GM19023 (cell line): ENCODE results near the gene PPTC7.
"Not testable (repeated sequence)": the region's sequence is repeated elsewhere in the genome, so short reads cannot be mapped to it uniquely, and the experiment has no call there.

ENCODE experiments used
- ATAC-seq: cut with Tn5 transposase; IDR thresholded peaks from one replicate; pipeline ENCODE4 v1.9.1; 2021; ENCODE audit warnings: mild to moderate bottlenecking, moderate library complexity; ENCODE audit not compliant: unreplicated experiment

The PPTC7 gene

DNA sequence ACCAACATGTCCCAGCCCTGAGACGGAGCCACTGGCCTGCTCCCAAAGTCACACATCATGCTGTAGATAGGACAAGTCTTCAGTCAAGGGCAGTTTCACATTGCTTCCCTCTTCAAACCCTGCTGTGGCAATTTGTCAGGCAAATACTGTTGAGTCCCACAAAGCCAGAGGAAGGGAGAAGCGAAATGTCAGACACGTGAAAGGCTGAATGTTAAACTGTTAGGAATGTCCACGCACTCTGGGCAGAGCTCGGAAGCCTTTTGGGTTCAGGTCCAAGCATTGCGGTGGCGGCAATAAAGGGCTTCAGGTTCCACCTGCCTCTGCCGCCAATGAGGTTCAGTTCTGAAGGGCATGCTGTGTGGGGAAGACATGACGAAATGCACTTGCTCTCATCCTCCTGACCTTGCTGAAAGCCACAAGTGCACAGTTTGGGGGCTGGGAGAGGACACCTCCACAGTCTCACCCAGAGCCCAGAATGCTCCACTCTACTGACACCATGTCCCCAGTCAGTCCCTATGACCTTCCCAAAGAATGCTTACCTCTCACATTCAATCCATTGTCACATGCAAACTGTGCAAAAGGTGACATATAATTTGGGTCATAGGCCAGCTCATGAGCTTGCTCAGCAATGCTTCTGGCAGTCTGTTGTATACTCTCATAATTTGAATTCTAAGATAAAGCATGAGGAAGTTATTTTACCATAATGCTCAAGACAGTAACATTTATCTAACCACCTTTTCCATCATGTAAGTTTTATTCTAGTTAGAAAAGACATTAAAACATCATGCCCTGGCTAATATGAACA, 45.3 kb downstream of the PPTC7 start:
- ATAC-seq: no peak

DNA sequence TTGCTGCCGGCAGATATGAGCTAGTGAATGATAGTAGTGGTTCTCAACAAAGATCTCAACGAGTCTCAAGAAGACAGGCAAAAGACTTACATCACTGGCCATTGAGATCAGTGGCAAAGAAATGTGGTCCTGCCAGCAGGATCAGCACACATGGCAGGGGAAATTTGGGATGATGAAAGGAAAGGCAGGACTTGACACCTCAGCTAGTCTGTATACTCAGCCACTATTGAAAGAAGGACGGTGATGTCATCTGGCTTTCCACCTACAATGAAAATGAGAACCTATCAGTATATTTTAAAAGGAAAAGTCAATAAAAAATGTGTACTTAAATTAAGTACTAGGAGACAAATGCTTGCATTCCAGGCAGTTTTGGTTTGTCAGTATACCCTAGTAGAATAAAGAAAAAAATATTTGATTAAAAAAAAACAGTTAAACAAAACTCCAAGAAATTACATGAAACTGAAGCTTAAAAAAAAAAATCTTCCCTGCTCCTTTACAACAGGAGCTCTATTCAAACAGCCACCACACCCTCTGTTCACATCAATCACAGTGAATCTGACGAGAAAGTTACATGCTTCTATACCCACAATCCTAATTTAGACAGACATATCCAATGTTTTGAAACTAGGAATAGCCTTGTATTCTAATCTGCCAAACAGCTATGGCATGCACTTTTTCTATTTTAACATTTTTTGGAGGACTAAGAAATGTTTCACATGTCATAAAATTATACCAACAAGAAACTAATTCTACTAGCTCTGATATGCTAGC, 46.1 kb downstream of the PPTC7 start:
- ATAC-seq: no peak

DNA sequence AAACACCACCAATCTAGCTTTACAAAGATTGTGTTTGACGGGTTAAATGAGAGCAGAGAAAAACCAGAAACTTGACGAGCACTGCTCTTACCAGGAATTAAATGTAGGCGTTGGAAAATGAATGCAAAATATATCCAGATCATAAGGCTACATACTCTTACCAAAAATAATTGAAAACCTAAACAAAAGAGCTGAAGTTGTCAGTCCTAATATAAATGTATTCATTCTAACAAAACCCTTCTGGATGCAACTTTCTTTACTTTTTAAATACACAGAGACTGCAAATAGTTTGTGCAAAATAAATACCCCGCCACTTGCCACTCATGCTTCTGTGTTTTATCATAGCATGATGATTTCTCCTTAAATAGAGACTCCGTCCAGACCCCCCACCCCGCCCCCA, 48.3 kb downstream of the PPTC7 start:
- ATAC-seq: no peak

DNA sequence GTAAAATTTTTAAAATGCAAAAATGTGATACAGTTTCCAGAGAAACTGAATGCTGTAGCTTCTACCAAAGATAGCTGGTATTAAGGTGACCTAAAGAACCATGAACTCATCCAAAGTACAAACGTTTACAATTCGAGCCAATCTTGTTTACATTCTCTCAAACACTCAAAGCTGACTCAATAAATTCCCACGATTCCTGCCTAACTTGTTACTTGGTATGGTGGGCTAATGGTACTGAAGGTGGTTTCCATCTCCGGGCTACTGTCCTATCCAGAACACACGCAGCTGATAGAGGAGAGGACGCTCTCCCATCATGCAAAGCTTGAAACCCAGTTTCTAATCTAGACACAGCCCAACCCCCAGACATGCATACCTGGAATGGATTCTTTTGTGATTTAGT, 49.5 kb downstream of the PPTC7 start:
- ATAC-seq: no peak

DNA sequence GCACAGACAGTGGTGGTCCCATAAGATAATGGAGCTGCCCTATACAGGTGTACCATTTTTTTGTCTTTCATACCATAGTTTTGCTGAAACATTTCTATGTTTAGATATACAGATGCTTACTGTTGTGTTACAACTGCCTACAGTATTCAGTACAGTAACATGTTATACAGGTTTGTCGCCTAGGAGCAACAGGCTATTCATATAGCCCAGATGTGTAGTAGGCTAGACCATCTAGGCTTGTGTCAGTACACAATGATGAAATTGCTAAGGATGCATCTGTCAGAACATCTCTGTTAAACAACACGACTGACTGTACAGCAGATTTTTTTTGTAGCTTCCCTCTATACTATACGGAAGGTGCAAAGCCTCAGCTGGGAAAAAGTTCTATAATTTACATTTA, 50.5 kb downstream of the PPTC7 start:
- ATAC-seq: no peak

DNA sequence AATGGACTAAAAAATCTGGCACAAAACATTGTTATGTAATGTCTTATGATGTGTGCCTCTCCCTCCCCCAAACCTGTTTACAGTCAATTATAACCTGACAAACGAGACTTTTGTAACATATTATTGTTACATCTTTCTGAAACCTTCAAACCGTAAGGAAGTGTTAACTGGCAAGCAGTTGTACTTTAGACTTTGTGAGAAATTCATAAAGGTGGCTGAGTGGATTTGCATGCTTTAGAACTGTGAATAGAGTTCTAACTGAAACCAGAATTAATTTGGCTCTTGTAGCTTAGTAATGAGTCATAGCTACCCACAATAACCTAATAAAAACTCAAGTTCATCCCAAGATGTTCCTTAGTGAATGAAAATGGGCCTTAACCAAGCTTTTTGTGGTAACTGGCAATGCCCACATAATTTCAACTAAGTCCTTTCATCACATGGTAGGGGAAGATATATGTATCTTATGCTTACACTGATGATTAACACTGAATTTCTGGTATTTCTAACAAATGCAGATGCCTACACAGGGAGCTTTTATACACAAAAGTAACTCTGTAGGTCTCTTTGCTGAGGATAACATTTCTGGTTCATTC, 51.3 kb downstream of the PPTC7 start:
- peak; percentile 86 for ATAC-seq

DNA sequence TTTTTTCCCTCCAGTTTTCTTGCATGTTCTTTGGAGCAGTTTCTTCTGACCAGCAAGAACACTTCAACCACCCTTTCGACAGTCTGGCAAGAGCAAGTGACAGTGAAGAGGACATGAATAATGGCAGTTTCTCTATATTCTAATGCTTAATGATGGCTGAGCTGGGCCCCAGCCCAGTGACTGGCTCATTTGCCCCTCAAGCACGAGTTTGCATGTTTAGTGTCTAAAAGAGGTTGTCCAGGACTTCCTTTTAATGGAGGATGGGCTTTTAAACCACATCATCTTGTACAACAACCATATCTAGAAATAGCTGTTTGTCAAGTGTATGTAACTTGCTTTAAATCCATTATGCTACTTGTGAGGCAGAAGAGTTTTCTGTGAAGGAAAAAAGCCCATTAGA, 52.6 kb downstream of the PPTC7 start:
- ATAC-seq: no peak

DNA sequence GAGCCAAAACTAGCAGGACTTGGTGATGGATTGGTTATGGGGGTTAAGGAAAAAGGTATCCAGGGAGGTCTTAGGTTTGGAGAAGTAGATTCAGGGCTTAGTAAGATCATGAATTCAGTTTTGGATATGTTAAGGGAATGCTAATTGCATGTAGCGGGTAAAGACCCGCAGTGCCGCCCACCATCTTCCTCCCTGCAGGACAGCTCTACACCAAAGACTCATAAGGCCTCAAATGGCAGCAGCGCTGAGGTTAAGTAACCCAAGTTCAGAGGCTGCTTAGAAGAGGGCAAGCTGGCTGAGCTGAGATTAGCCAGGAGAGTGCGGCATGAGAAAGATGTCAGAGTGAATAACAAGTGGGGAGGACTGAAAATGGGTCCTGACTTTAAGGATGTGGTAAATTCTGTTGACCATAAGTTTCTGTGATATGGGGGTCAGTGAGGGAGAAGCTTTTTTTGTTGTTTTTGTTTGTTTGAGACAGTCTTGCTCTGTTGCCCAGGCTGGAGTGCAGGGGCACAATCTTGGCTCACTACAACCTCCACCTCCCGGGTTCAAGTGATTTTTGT, 54.8 kb downstream of the PPTC7 start:
- no peak for ATAC-seq

DNA sequence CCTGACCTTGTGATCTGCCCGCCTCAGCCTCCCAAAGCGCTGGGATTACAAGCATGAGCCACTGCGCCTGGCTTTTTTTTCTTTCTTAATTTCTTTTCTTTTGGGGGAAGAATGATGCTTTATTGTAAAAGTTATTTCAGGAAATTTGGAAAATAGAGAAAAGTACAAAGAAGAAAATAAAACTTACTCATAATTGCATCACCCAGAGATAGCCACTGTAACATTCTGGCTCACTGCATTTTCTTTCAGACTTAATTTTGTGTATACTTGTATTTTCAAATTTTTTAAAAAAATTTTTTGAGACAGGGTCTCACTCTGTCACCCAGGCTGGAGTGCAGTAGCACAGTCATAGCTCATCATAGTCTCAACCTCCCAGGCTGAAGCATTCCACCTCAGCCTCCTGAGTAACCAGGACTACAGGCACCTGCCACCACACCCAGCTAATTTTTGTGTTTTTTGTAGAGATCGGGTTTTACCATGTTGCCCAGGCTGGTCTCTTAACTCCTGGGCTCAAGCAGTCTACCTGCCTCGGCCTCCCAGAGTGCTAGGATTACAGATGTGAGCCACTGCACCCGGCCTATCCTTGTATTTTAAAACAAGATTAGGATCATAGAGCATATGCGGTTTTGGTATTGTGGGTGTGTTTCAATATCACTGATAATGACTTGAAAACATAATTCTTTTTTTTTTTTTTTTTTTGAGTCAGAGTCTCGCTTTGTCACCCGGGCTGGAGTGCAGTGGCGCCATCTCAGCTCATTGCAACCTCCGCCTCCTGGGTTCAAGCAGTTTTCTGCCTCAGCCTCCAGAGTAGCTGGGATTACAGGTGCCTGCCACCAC, 62.0 kb downstream of the PPTC7 start:
- not testable (repeated sequence) for ATAC-seq

DNA sequence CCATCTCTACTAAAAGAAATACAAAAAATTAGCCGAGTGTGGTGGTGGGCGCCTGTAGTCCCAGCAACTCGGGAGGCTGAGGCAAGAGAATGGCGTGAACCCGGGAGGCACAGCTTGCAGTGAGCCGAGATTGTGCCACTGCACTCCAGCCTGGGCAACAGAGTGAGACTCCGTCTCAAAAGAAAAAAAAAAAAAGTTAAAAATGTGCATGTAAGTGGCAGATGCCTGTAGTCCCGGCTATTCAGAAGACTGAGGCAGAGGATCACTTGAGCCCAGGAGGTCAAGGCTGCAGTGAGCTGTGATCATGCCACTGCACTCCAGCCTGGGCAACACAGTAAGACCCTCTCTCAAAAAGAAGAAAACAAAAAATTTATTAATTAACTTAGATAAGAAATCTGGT, 65.1 kb downstream of the PPTC7 start:
- ATAC-seq: not testable (repeated sequence)

DNA sequence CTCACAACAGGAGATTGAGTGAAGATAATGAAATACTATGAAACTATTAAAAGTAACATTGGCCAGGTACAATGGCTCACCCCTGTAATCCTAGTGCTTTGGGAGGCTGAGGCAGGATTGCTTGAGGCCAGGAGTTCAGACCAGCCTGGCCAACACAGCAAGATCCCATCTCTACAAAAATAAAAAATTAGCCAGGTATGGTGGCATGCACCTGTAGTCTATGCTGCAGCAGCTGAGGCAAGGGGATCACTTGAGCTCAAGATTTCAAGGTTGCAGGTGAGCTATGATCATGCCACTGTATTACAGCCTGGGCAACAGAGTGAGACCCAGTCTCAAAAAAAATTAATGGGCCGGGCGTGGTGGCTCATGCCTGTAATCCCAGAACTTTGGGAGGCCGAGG, 66.1 kb downstream of the PPTC7 start:
- ATAC-seq: no peak

DNA sequence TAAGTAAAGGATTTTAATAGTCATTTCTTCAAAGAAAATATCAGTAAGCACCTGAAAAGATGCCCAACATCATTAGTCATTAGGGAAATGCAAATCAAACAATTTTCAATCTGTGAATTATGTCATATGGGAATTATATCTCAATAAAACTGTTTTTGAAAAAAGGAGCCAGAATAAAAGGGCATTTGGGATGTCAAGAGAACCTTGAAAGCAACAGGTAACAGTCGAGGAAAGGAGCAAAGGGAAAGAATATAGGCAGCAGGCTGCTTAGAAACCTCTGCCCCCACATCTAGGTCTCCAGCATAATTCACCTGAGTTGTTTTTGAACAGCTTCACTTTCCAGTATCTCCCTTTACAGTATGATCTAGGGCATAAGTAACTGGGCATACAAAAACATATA, 68.8 kb downstream of the PPTC7 start:
- no peak for ATAC-seq

DNA sequence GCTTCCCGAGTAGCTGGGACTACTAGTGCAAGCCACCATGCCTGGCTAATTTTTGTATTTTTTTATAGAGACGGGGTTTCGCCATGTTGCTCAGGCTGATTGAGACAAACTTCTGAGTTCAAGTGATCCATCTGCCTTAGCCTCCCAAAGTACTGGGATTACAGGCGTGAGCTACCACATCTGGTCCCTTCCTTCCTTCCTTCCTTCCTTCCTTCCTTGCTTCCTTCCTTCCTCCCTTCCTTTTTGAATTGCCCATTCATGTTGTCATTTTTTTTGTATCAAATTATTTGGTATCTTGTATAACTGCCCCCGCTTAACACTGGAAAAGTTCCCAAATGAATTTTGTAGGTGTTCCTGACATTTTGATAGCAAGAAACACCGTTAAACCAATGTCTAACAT, 69.3 kb downstream of the PPTC7 start:
- no peak for ATAC-seq

DNA sequence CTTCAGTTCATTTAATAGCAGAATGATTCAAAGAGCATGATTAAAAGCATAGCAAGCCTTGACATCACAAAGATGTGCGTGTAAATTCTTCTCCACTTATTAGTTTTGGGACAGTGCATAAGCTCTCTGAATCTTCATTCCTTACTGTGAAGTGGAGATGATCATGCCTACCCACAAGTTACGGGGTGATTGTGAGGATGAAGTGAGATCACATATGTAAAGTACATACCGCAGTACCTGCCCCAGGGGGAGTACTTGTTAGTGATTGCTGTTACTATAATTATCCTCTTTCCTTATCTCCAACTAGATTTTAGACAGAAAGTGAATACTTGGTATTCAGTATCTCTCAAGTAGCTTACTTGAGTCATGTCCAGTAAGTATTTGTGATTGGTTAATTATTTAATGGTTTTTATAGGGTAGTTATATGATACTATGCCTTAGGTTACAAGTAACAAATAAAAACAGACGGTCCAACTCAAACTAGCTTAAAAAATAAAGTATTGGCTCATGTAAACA, 75.0 kb downstream of the PPTC7 start:
- no peak for ATAC-seq

DNA sequence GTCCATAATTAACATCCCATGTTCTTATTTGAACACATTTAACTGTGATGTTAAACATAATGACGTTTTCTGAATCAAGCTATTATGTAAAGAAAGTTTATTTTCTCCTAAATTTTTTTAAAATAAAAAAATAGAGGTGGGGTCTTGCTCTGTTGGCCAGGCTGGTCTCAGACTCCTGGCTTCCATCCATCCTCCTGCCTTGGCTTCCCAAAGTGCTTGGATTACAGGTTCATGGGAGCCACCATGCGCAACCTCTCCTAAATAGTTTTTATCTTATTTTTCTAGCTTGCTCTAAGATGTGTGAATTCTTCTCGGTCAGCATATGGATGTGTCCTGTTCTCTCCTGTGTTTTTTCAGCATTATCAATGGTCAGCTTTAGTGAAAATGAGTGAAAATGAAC, 77.8 kb downstream of the PPTC7 start:
- ATAC-seq: no peak

DNA sequence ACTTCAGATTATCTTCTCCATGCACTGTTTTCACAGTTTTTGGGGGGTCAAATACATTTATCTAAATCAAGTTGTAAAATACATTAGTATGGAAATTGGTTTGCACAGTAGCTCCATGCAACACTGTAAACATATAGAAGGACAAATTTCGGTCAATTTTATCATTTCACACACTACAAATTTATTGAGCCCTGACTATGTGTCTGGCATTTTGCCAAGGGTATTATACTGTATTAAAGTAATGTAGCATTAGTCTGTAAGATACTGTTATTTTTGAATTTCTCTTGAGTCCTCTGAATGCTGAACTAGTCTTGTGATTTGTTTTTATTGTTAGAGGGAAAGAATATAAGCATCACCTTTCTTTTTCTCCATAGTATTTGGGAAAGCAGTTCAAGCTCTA, 79.7 kb downstream of the PPTC7 start:
- ATAC-seq: no peak

DNA sequence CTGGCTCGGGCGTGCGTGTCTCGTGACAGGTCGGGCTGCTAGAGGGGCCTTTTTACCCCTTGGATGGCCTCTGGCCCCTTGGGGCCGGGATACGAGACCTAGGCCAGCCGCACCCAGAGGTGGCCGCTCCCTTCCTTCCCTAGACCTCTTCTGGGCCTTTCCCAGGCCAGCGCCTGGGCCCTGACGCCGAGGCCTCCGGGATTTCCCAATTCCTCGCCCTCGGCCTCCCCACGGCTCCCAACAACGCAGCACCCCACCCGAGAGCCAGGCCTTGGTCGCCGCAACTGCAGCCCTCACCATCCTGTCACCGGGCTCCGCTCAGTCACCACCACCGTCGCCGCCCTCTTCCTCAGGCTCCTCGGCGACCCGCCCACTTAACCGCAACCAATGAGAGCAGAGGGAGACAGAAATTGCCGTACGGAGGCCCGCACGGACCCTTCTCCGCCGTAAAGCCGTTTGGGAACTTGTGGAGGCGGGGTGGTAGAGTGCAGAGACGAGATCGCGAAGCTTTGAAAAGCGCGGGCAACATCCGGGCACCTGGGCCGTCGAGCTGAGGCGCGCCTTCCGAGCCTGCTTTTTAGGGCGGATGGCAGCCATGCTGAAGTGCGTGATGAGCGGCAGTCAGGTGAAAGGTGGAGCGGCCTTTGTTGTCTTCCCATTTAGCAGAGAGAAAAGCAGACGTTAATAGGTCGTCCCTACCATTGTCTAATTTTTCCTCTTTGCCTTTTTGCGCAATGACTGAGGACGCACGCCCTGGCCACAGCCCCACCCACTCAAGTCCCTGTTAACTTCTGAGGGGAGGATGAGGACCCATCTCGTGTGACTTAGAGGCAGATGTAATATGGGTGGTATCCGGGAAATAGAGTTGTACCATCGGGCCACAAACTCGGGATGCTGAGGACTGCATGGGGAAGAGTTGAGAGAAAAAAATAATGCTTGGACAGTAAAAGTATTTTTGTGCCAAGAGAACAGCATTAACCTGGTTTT, 81.1 kb downstream of the PPTC7 start, which contains the start of the genes RAD9B and VPS29:
Gene RAD9B, plus strand, starts transcription at position 580 of the 987 bp plus-strand sequence. Its CDS starts 7 bp downstream, at position 587.
Gene VPS29, minus strand, starts transcription at position 360 of the 987 bp plus-strand sequence. Its CDS starts 60 bp downstream, at position 300.
- ATAC-seq: peak; percentile 95

DNA sequence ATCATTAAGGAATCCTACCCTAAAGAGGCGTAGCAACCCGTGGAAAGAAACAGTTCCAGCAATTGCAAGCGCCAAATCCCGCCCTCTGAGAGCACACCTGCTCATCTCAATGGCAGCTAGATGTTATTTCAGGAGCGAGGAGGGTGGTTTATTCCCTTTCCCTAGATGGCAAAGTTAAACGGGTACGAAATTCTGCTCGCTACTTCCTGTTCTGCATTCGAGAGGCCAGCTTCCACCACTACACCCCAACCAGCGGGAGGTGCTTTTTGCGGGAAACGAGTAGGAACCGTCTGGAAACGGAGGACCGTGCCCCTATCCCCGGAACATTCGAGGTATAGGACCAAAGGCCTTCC, 81.7 kb downstream of the PPTC7 start:
- ATAC-seq: peak; percentile 3
